ENCODE data around the gene PEX14.

The PEX14 gene

DNA sequence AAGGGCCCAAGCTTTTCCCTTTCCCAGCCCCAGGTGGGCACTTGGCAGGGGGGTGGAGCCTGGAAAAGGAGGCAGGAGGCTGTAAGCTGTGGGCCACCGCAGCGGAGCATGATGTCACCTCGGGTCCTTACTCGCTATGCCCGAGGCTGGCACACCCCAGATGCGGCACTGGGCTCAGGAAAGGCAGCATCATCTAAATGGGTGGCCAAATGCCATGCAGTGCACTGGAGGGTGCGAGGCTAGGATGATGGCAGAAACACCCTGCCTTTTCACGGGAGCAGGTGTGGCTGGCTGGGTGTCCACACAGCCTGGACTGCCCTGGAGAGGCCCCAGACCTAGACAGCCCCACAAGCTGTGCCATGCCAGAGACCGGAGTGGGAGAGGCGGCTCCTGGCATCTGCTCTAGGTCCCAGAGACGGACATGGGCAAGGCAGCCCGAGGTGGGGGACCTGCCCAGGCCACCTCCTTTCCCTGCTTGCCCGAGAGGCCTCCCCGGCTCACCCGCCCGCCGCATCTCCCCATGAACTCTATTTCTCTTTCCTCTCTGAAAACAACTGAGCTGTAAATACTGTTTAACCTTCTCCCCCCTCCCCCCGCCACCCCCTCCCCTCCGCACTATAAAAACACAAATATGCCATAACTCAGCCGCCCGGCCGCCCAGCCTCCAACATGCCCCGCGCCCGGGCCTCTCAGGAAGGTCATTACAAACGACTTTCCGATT, 197.0 kb downstream of the PEX14 start:
- no peak for DNase-seq

GRCh38 chr1:10672343-10673050, 197.7 kb downstream of the PEX14 start:
- no peak for DNase-seq

DNA sequence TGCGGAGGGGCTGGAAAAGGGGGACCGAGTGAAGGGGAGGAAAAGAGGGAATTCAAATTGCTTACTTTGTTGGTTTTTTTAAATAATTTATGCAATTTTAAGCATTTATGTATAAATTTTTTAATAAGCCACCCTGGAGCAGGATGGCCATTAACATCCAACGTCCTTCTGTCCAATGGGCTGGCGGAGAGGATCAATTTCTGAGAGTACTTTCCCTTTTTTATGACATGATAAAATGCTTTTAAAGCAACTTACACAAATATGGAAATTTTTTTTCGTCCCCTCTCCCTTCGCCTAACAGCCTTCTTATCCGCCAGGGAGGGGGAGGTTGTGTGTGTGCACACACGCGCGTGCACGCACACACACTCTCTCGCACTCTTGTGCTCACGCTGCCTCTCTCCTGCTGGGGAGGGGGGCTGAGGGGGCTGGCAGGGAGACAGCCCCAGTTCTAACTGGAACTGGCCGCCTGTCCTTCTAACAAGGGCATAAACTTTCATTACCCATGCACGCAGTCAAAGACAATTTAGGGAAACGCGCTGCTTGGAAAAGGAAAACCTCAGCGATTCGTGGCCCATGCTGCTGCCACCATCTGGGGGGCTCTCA, 198.5 kb downstream of the PEX14 start:
- no peak for DNase-seq

DNA sequence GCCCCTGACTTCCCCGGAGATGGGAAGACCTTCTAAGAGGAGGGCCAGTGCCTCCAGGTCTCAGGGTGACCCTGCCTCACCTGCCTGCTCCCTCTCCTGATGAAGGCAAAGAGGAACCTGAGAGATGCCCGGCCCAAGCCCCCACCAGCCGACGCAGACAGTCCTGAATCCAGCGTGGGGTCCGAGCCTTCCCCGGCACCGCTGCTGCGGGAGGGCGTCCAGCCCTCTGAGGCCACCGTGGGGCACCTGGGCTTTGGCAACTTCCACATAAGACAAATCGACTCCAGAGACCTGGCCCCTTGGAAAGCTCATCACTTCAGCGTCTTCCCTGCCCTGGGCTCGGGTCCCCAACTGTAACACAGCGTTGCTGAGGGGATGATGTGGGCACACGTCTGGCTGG, 199.5 kb downstream of the PEX14 start:
- no peak for DNase-seq

DNA sequence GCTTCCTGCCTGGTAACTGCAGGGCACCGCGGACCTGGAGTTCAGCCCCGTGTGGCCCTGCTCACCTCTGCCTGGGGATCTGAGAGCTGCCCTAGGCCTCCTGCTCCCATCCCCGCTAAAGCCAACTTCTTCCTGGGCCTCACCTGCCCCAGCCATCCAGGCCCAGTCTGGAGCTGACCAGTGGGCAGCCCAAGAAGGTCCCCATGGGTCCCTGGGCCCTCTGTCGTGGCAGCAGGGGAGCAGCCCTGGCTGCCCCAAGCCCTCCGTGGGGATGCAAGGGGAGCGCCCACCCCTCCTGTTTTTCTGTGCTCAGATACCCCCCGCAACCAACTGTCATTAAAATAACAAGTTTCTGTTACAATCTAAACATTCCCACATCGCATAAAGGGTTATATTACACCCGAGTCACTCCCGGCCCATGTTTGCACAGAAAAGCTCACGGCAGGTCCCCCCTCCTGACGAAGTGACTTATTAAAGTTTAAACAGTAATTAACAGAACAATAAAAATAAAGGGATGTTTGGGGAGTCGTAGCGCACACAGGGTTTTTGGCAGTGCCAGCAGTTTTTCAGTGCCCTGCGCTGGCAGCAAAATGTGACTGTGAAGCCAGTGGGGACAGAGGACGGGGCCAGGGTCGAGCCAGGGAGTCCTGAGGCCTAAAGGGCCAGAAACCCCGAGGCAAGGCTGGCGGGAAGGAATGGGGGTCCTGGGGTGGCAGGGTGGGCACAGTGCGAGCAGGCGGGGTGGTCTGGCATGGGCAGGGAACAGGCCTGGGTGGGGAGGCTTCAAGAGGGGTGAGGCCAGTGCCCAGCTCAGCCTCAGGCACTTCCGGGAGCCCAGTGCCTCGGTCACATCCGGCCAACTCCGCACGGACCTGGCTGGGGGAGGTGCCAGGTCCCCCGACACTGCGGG, 200.2 kb downstream of the PEX14 start:
- DNase-seq = no peak

DNA sequence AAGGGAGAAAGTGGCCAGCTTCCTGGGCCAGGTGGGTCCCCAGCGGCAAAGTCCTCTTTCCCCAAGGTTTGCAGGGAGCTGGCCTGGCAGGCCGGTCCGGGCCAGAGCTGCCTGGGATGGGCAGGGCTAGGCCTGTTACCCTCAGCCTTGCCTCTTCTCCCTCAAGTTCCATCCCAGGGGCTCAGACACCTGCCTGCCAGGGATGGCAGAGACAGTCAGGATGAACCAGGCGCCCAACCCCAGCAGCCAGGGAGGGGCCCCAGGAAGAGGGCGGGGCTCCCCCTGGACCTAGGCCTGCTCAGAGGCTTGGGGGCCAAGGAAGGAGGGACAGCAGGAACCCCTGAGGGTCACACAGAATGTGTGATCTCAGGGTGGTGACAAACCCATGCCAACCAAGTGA, 201.1 kb downstream of the PEX14 start:
- DNase-seq = no peak

- no peak for DNase-seq
Observed at GRCh38 chr1:10676963-10677362, 202.2 kb downstream of the PEX14 start.

DNA sequence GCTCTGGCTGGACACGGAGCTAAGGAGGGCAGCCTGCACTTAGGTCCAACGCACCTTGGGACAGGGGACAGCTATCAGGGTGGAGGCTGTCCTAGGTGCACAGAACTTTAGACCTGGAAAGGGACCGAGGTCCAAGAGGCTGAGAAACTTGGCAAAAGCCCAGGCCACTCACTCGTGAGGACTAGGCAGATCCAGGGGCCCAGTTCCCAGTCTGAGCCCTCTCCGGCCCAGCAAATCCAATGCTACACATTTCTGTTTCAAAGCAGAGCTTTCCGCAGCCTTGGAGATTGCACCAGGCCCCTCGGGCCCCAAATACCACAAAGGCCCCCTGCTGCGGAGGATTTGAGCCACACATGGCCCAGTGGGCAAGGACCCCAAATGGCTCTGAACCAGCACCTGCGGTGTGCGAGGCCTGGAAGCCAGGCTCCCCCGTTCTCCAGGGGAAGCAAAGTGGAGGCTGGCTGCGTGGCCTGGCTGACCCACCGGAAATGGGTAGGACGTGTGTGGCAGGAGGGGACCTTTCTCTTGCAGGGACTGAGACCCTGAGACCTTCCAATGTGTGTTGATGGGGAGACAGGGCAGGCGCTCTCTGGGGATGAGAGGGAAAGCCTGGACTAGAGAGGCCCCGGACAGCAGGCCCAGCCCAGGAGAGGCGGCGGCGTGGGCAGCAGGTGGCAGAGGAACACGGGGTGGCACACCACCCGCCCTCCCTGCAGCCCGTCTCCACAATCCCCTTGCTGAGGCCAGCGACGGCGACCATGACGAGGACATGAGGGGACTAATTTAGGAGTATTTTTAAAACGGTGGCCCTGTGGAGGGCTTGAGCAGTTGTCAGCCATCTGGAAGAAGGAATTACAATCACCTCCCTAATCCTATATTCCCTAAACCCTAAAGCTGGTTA, 203.0 kb downstream of the PEX14 start:
- no peak for DNase-seq

DNA sequence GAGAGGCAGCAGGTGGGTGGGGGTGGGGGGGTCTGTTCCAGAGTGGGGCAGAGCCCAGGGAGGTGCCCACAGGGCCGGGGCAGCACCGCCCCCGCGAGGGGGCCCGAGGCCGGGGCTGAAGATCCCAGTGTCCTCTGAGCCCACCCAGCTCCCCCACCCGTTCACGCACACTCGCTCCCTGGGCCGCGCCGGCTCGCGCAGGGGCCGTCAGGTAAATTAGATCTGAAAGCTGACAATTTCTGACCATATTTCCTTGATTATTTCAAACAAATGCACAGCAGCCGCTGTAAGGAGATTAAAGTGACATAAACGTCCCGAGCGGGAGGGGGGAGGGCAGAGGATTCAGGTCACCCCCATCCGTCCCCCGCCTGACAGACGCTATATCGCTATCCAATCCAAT, 203.7 kb downstream of the PEX14 start:
- DNase-seq = no peak

GRCh38 chr1:10678852-10679251, 204.1 kb downstream of the PEX14 start:
- no peak for DNase-seq

GRCh38 chr1:10679496-10680220, 204.9 kb downstream of the PEX14 start:
- DNase-seq = no peak

Data from suppressor macrophage treated with lipopolysaccharide for 1 hour (primary cell).